ENCODE data around the gene ARL13A. TPM values are rescaled to one million over a fixed set of nuclear protein-coding genes. Genes with fewer than 3 reads are reported as not detected.
"Not testable (repeated sequence)": the region's sequence is repeated elsewhere in the genome, so short reads cannot be mapped to it uniquely, and the experiment has no call there.

ARL13A gene
- total and polyA plus RNA-seq, 12 donors, result not detected

DNA sequence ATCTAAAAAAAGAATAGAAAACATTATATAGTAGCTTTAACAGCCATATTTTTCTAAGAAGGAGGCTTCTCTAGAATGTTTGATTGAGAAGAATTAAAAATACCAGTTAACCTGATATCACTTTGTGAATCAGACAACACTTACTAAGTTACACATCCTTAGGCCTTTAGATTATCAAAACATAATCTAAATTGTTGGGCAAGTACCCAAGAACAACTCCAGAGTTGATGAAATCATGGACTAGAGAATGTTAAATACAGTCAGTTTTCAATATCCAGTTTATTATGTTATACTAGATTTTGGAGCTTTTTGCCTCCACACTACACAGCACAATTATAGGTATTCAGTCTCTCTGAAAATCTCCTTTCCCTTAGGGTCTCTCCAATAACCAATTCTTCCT, 39.6 kb downstream of the ARL13A start:
- peaks cover 0 to 79% (median 0%) of the 10 kb centered on the region in 9 donors for H3K36me3 ChIP-seq
- intact Hi-C loops (cut with DNase I), result no loop called here
- no peak for ATAC-seq
- H3K4me3 ChIP-seq, result no peak overlapping the region
- no peaks in the 10 kb centered on the region for H3K27me3 ChIP-seq
- DNase-seq, result no peak
- H3K27ac ChIP-seq, result no peak overlapping the region
- TF ChIP-seq, protein P1, sequence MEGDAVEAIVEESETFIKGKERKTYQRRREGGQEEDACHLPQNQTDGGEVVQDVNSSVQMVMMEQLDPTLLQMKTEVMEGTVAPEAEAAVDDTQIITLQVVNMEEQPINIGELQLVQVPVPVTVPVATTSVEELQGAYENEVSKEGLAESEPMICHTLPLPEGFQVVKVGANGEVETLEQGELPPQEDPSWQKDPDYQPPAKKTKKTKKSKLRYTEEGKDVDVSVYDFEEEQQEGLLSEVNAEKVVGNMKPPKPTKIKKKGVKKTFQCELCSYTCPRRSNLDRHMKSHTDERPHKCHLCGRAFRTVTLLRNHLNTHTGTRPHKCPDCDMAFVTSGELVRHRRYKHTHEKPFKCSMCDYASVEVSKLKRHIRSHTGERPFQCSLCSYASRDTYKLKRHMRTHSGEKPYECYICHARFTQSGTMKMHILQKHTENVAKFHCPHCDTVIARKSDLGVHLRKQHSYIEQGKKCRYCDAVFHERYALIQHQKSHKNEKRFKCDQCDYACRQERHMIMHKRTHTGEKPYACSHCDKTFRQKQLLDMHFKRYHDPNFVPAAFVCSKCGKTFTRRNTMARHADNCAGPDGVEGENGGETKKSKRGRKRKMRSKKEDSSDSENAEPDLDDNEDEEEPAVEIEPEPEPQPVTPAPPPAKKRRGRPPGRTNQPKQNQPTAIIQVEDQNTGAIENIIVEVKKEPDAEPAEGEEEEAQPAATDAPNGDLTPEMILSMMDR (IDR thresholded peaks at IDR 0.05), result no peak
- H3K9me3 ChIP-seq, result no peaks in the 10 kb centered on the region
- H3K4me1 ChIP-seq, result no peaks in the 10 kb centered on the region

DNA sequence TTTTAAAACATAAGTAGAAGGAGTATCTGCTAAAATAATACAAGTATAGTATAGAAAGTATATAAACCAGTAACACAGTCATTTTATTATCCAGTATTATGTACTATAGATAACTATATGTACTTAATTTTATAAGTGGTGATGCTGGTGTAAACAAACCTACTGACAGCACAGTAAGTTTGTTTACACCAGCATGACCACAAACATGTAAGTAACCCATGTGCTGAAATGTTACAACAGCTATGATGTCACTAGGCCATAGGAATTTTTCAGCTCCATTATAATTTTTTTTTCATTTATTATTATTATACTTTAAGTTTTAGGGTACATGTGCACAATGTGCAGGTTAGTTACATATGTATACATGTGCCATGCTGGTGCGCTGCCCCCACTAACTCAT, 42.5 kb downstream of the ARL13A start:
- 80% methylated on average over 1 of the region's 1 CpG; no CpG with 5 or more reads in 1 of the 2 donors for WGBS, 2 donors
- H3K27me3 ChIP-seq; H3K27ac ChIP-seq; H3K4me3 ChIP-seq; DNase-seq; H3K9me3 ChIP-seq; intact Hi-C loops (cut with DNase I); ATAC-seq; H3K4me1 ChIP-seq: not testable (repeated sequence)
- peaks cover 0 to 94% (median 0%) of the 10 kb centered on the region in 9 donors for H3K36me3 ChIP-seq

DNA sequence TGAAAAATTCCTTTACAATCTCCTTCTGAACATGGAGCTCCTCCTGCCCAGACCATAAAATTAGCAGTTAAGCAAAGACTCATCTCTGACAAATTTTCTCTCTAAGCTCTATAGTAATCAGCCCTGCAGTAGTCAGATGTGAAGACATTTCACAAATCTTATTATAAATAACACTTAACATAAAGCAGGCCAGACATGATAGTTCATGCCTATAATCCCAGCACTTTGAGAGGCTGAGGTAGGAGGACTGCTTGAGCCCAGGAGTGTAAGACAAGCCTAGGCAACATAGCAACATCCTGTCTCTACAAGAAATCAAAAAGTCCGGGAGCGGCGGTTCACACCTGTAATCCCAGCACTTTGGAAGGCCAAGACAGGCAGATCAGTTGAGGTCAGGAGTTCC, 52.5 kb downstream of the ARL13A start:
- Histone ChIP-seq H3K4me1 (no peaks in the 10 kb centered on the region), H3K27ac (no peak overlapping the region), H3K9me3 (no peaks in the 10 kb centered on the region), H3K4me3 (no peak overlapping the region), H3K36me3 (peaks cover 0 to 79% (median 0%) of the 10 kb centered on the region in 9 donors), H3K27me3 (no peaks in the 10 kb centered on the region)
- DNase-seq, result no peak
- TF ChIP-seq, protein P1 (IDR thresholded peaks at IDR 0.05), result no peak
- ATAC-seq, result no peak
- intact Hi-C loops (cut with DNase I), result no loop called here
- 95 to 98% methylated on average over 3 of the region's 3 CpGs for WGBS, 2 donors

DNA sequence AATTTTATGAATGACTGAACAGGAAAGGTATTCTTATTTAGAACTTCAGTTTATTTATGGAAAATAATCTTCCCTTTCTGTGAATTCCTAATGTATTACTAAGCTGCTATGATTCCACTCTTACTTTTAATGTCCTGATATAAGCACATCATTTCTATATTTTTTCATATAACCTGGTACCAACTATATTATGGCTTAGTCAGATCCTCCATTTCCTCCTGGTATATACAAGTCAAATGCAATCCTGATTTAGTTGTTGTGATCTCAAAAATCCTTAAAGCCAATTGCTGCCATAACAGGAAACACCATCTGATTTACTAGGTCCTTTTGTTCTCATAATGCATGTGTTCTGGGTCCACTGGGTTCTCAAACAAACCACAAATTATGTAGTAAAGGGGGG, 55.6 kb downstream of the ARL13A start:
- no peaks in the 10 kb centered on the region for H3K27me3 ChIP-seq
- no peak overlapping the region for H3K4me3 ChIP-seq
- H3K27ac ChIP-seq, result no peak overlapping the region
- TF ChIP-seq, protein P1 (IDR thresholded peaks at IDR 0.05), result no peak
- no peaks in the 10 kb centered on the region for H3K4me1 ChIP-seq
- intact Hi-C loops (cut with DNase I), result no loop called here
- DNase-seq (no peak), ATAC-seq (no peak)
- H3K9me3 ChIP-seq, result no peaks in the 10 kb centered on the region
- peaks cover 0 to 70% (median 0%) of the 10 kb centered on the region in 9 donors for H3K36me3 ChIP-seq

DNA sequence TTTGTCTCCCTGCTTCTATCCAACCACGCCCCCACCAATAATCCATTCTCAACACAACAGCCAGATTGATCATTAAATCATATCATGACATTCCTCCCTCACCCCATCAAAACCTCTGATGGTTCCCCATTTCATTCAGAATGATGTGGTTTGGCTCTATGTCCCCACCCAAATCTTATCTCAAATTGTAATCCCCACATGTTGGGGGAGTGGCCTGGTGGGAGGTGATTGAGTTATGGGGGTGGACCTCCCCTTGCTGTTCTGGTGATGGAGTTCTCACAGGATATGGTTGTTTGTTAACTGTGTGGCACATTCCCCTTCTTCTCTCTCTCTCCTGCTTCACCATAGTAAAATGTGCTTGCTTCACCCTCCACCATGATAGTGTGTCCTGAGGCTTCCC, 59.1 kb downstream of the ARL13A start:
- peaks cover 0 to 63% (median 0%) of the 10 kb centered on the region in 9 donors for H3K36me3 ChIP-seq
- no peaks in the 10 kb centered on the region for H3K27me3 ChIP-seq
- H3K27ac ChIP-seq, result no peak overlapping the region
- ATAC-seq (no peak), DNase-seq (no peak)
- WGBS, 2 donors, result 100% methylated on average over 1 of the region's 1 CpG
- H3K9me3 ChIP-seq, result no peaks in the 10 kb centered on the region
- H3K4me3 ChIP-seq, result no peak overlapping the region
- intact Hi-C loops (cut with DNase I), result no loop called here
- H3K4me1 ChIP-seq, result no peaks in the 10 kb centered on the region
- TF ChIP-seq, protein P1 (IDR thresholded peaks at IDR 0.05), result no peak

Measured in heart right ventricle (tissue), 16 donors.